Heart right ventricle (tissue), 16 donors: ENCODE measurements around the gene FAM120C. TPM values are rescaled to one million over a fixed set of nuclear protein-coding genes. Genes with fewer than 3 reads are reported as not detected.

Experiments
- ATAC-seq, 8 donors: fragments of 200-7000 bp; cut with Tn5 transposase; one replicate each; pipeline ENCODE4 v1.9.1; 2020; ENCODE audit warnings: mild to moderate bottlenecking in 8 of 8, moderate library complexity in 8 of 8, moderate number of reproducible peaks in 1 of 8
- DNase-seq, 2 donors: peaks; one replicate each; pipeline ENCODE4 v3.0.0-alpha.2; 2020
- H3K27ac ChIP-seq, 10 donors: fragments of 200-600 bp; sonication (generic) in 2 of 10; one replicate each; pipeline versions ENCODE4 v1.5.0 to v1.8.0; 2020 to 2022; ENCODE audit warnings: mild to moderate bottlenecking in 3 of 10
- H3K27me3 ChIP-seq, 7 donors: fragments of 200-600 bp; one replicate each; pipeline ENCODE4 v1.8.0; 2021 to 2022; ENCODE audit warnings: mild to moderate bottlenecking in 2 of 7
- H3K36me3 ChIP-seq, 9 donors: fragments of 200-600 bp; sonication (generic) in 1 of 9; one replicate each; pipeline versions ENCODE4 v1.5.0 to v1.8.0; 2020 to 2022; ENCODE audit warnings: mild to moderate bottlenecking in 2 of 9
- H3K4me1 ChIP-seq, 9 donors: fragments of 200-600 bp; sonication (generic) in 1 of 9; one replicate each; pipeline versions ENCODE4 v1.5.0 to v1.8.0; 2020 to 2022; ENCODE audit warnings: mild to moderate bottlenecking in 4 of 9
- H3K4me3 ChIP-seq, 10 donors: fragments of 200-600 bp; sonication (generic) in 2 of 10; one replicate each; pipeline versions ENCODE4 v1.5.0 to v1.8.0; 2020 to 2022; ENCODE audit warnings: mild to moderate bottlenecking in 7 of 10, moderate library complexity in 2 of 10
- H3K9me3 ChIP-seq, 11 donors: fragments of 200-600 bp in 10 of 11; sonication (generic) in 2 of 11; one replicate each; pipeline versions ENCODE4 v1.5.0 to v1.8.0; 2013 to 2022; ENCODE audit warnings: mild to moderate bottlenecking in 2 of 11, control low read depth in 1 of 11, moderate library complexity in 1 of 11
- CTCF ChIP-seq, 9 donors: fragments of 200-600 bp; sonication (generic) in 2 of 9; IDR thresholded peaks; one replicate each; pipeline versions ENCODE4 v1.5.0 to v1.8.0; 2021 to 2022; ENCODE audit warnings: antibody characterized with exemption in 9 of 9, mild to moderate bottlenecking in 5 of 9, moderate library complexity in 1 of 9
- WGBS, 2 donors: extraction: QIAGEN DNeasy Blood & Tissue Kit; methylation state at CpG; one replicate each; pipeline ENCODE4 v1.1.7; 2013; ENCODE audit warnings: inconsistent platforms in 1 of 2; 5-methylcytosine and 5-hydroxymethylcytosine counted together
- intact Hi-C, 10 donors: fragments of 100-400 bp; cut with DNase I; formaldehyde crosslinking; loops; one replicate each; pipeline versions ENCODE4 v1.11.1 to v1.14.2; 2022
- polyA plus RNA-seq, 2 donors: library from polyadenylated mRNA; stranded (reverse); fragments of 200-250 nt; gene quantifications; one replicate each; pipeline ENCODE4 v1.2.3, GENCODE V29; 2013
- total RNA-seq, 10 donors: library from RNA; stranded (reverse); fragmentation: NEBNext Ultra II Directional in 3 of 10; extraction: Animal tissue kit (Norgen Biotek cat#: 25700) in 3 of 10; gene quantifications; one replicate each; pipeline versions ENCODE4 v1.2.1 to v1.2.4, GENCODE V29; 2021 to 2023
- donor health status: Arrhythmogenic right ventricular cardiomyopathy.
- donor health status: ischemic (EF 13 %, LVEDD 7.1; RV severe dilation, severe dysfunction).
- donor health status: healthy with polysubstance abuse.
- donor health status: DM: no; HTN: yes; CAD: no.
- donor health status: DM: no; HTN: no; CAD: no.
- donor health status: ischemic (EF 25% LVEDD 6.9; RV normal size, moderate dysfunction).
- donor health status: ischemic (EF 25% LVEDD 5.7; RV mildly dilated, moderate dysfunction).
- donor health status: healthy.
- donor health status: DM: yes; HTN: yes; CAD: no.
- donor health status: Ischemic cardiomyopathy.
- donor health status: ischemic (EF 35%, LVEDD 5.7; RV mildly dilated, moderate dysfunction).
- donor health status: nonischemic (EF 11% LVEDD 7.7; RV severe dilation, severe dysfunction).
- donor health status: DM: yes; HTN: yes; CAD: no.
- donor health status: PGD.
- donor health status: ischemic (EF 29% LVEDD 5.4; RV normal size, mild dysfunction).
- donor health status: nonischemic (EF 23%, LVEDD 6.1; RV moderate dilation, normal function).

The FAM120C gene
- total and polyA plus RNA-seq, 12 donors: 1.7 to 9.4 (median 6.7) TPM

- Histone ChIP-seq H3K4me3 (no peak overlapping the region), H3K36me3 (peaks cover 0 to 11% (median 0%) of the 10 kb centered on the region in 9 donors), H3K9me3 (no peaks in the 10 kb centered on the region), H3K4me1 (no peaks in the 10 kb centered on the region), H3K27ac (no peak overlapping the region), H3K27me3 (no peaks in the 10 kb centered on the region)
- no peak for DNase-seq
- no peak for ATAC-seq
- intact Hi-C loops: no loop called here
- 75 to 83% methylated on average over 2 of the region's 2 CpGs for WGBS, 2 donors
- TF ChIP-seq CTCF (IDR thresholded peaks at IDR 0.05): no peak
Observed at GRCh38 chrX:54093571-54093970, 89.5 kb downstream of the FAM120C start.

GRCh38 chrX:54093159-54093558 lies 89.9 kb downstream of the FAM120C start:
- no peak for TF ChIP-seq CTCF (IDR thresholded peaks at IDR 0.05)
- 80 to 100% methylated on average over 1 of the region's 1 CpG for WGBS, 2 donors
- DNase-seq (no peak), ATAC-seq (peak in 1 of 8 donors; percentile 28)
- Histone ChIP-seq H3K4me1 (no peaks in the 10 kb centered on the region), H3K27me3 (no peaks in the 10 kb centered on the region), H3K27ac (no peak overlapping the region), H3K36me3 (peaks cover 0 to 11% (median 0%) of the 10 kb centered on the region in 9 donors), H3K4me3 (no peak overlapping the region), H3K9me3 (no peaks in the 10 kb centered on the region)
- intact Hi-C loops: no loop called here

GRCh38 chrX:54090880-54091279 lies 92.2 kb downstream of the FAM120C start:
- no peak for DNase-seq
- 94 to 100% methylated on average over 2 of the region's 2 CpGs for WGBS, 2 donors
- no peaks in the 10 kb centered on the region for H3K27me3 ChIP-seq
- H3K4me1 ChIP-seq: no peaks in the 10 kb centered on the region
- TF ChIP-seq CTCF (IDR thresholded peaks at IDR 0.05): no peak
- no peak overlapping the region for H3K27ac ChIP-seq
- H3K36me3 ChIP-seq: peaks cover 0 to 11% (median 0%) of the 10 kb centered on the region in 9 donors
- intact Hi-C loops: no loop called here
- no peak overlapping the region for H3K4me3 ChIP-seq
- no peak for ATAC-seq
- H3K9me3 ChIP-seq: no peaks in the 10 kb centered on the region

GRCh38 chrX:54089191-54089590 lies 93.9 kb downstream of the FAM120C start:
- ATAC-seq: no peak
- Histone ChIP-seq H3K36me3 (peaks cover 0 to 24% (median 0%) of the 10 kb centered on the region in 9 donors), H3K27ac (no peak overlapping the region), H3K9me3 (no peaks in the 10 kb centered on the region), H3K4me1 (no peaks in the 10 kb centered on the region), H3K27me3 (no peaks in the 10 kb centered on the region), H3K4me3 (no peak overlapping the region)
- intact Hi-C loops: no loop called here
- no peak for DNase-seq
- WGBS, 2 donors: 84 to 89% methylated on average over 2 of the region's 2 CpGs
- no peak for TF ChIP-seq CTCF (IDR thresholded peaks at IDR 0.05)
